H1 (cell line): ENCODE results near the gene PRR23E. TPM values are rescaled to one million over a fixed set of nuclear protein-coding genes. Genes with fewer than 3 reads are reported as not detected.

Experiments used
- CTCF ChIA-PET: fragments of 300-600 bp; sonication (Branson Sonifier 250); formaldehyde crosslinking; loops from one replicate; lab custom pipeline; 2021; ENCODE audit not compliant: partially characterized antibody; lab: Charles Lee
- POLR2A ChIA-PET: fragments of 300-600 bp; sonication (Branson Sonifier 250); formaldehyde crosslinking; loops from one replicate; lab custom pipeline; 2021; ENCODE audit warnings: inconsistent platforms; ENCODE audit not compliant: partially characterized antibody; lab: Charles Lee
- DNase-seq, 2 experiments: peaks; one replicate each; pipeline versions ENCODE4 v3.0.0 to v3.0.0-alpha.2; 2010 to 2022; ENCODE audit warnings: low spot score in 2 of 2, low read depth in 1 of 2, mixed read lengths in 1 of 2
- FAIRE-seq: peaks from 2 replicates; lab custom pipeline; 2011; peaks lifted over from hg19 to GRCh38; lab: Jason Lieb, UNC
- H2AFZ ChIP-seq: 2 replicates; pipeline ENCODE4 v1.8.1; 2012; ENCODE audit warnings: low read length, inconsistent platforms
- H2AK5ac ChIP-seq: 2 replicates; pipeline ENCODE4 v1.6.1; 2013; ENCODE audit warnings: low read depth, low read length
- H2BK120ac ChIP-seq: replicated peaks from 2 replicates; pipeline ENCODE3; 2013; ENCODE audit warnings: low read depth, low read length, inconsistent platforms
- H2BK12ac ChIP-seq: 2 replicates; pipeline ENCODE4 v1.6.1; 2013; ENCODE audit warnings: low read depth, low read length
- H2BK15ac ChIP-seq: 2 replicates; pipeline ENCODE4 v1.6.1; 2013; ENCODE audit warnings: low read length
- H2BK20ac ChIP-seq: 2 replicates; pipeline ENCODE4 v1.6.1; 2013; ENCODE audit warnings: low read length
- H2BK5ac ChIP-seq: 2 replicates; pipeline ENCODE4 v1.6.1; 2013; ENCODE audit warnings: low read depth, low read length
- H3K14ac ChIP-seq: 2 replicates; pipeline ENCODE4 v1.6.1; 2013; ENCODE audit warnings: inconsistent platforms; ENCODE audit not compliant: insufficient read length
- H3K18ac ChIP-seq: 2 replicates; pipeline ENCODE4 v1.6.1; 2013; ENCODE audit warnings: low read length; ENCODE audit errors: extremely low read depth
- H3K23ac ChIP-seq: 2 replicates; pipeline ENCODE4 v1.6.1; 2013; ENCODE audit warnings: inconsistent platforms; ENCODE audit not compliant: insufficient read length
- H3K23me2 ChIP-seq: 2 replicates; pipeline ENCODE4 v1.6.1; 2013; ENCODE audit warnings: low read depth, low read length
- H3K27ac ChIP-seq: 2 replicates; pipeline ENCODE4 v1.6.1; 2011; ENCODE audit warnings: low read depth, low read length, inconsistent platforms
- H3K27me3 ChIP-seq, 4 experiments: replicated peaks in 1 of 4; 1 replicate in 1 of 4; 2 replicates in 3 of 4; pipeline versions ENCODE4 v1.6.1 to v1.8.1; 2011 to 2013; ENCODE audit warnings: low read length in 3 of 4, mild to moderate bottlenecking in 3 of 4, inconsistent platforms in 2 of 4, mixed read lengths in 2 of 4, moderate library complexity in 1 of 4; ENCODE audit not compliant: control insufficient read depth in 3 of 4, insufficient read depth in 3 of 4; ENCODE audit errors: extremely low read depth in 1 of 4
- H3K36me3 ChIP-seq, 4 experiments: 2 replicates each; pipeline versions ENCODE4 v1.6.1 to v1.8.1; 2011 to 2013; ENCODE audit warnings: mild to moderate bottlenecking in 4 of 4, low read length in 3 of 4, moderate library complexity in 2 of 4, control low read depth in 1 of 4, inconsistent platforms in 1 of 4; ENCODE audit not compliant: insufficient read depth in 4 of 4, control insufficient read depth in 2 of 4
- H3K4ac ChIP-seq: replicated peaks from 2 replicates; pipeline ENCODE3; 2013; ENCODE audit warnings: low read length, low read depth, mixed read lengths, inconsistent platforms; ENCODE audit not compliant: insufficient read length
- H3K4me1 ChIP-seq, 4 experiments: replicated peaks in 1 of 4; 1 replicate in 1 of 4; 2 replicates in 3 of 4; pipeline versions ENCODE4 v1.6.1 to v1.8.1; 2011 to 2013; ENCODE audit warnings: low read length in 3 of 4, inconsistent platforms in 2 of 4, mixed read lengths in 1 of 4; ENCODE audit not compliant: insufficient read depth in 4 of 4, control insufficient read depth in 3 of 4
- H3K4me2 ChIP-seq, 2 experiments: 2 replicates each; pipeline versions ENCODE4 v1.6.1 to v1.8.1; 2011 to 2013; ENCODE audit warnings: low read depth in 2 of 2, low read length in 2 of 2, control low read depth in 1 of 2, inconsistent platforms in 1 of 2, mild to moderate bottlenecking in 1 of 2; ENCODE audit not compliant: insufficient read depth in 1 of 2
- H3K4me3 ChIP-seq, 4 experiments: fragments of 200-600, 300-600 bp in 1 of 4; sonication (generic), shearing (Covaris generic), sonication (Bioruptor Twin) in 1 of 4; 2 replicates each; pipeline versions ENCODE4 v1.5.1 to v1.8.1; 2011 to 2016; ENCODE audit warnings: low read length in 4 of 4, low read depth in 3 of 4, control low read depth in 2 of 4, inconsistent platforms in 2 of 4, mild to moderate bottlenecking in 2 of 4, mixed read lengths in 1 of 4, moderate library complexity in 1 of 4; ENCODE audit not compliant: insufficient read depth in 2 of 4; ENCODE audit errors: extremely low read depth in 1 of 4
- H3K56ac ChIP-seq: replicated peaks from 2 replicates; pipeline ENCODE3; 2013; ENCODE audit warnings: low read depth, mild to moderate bottlenecking, mixed read lengths, low read length, inconsistent platforms; ENCODE audit not compliant: insufficient read length
- H3K79me1 ChIP-seq: 2 replicates; pipeline ENCODE4 v1.6.1; 2013; ENCODE audit warnings: low read depth, low read length, control low read depth
- H3K79me2 ChIP-seq, 2 experiments: 2 replicates each; pipeline versions ENCODE4 v1.6.1 to v1.8.1; 2012 to 2013; ENCODE audit warnings: low read length in 2 of 2, mild to moderate bottlenecking in 2 of 2, inconsistent platforms in 1 of 2; ENCODE audit not compliant: insufficient read depth in 2 of 2, control insufficient read depth in 1 of 2
- H3K9ac ChIP-seq, 4 experiments: replicated peaks in 1 of 4; 1 replicate in 1 of 4; 2 replicates in 3 of 4; pipeline versions ENCODE4 v1.6.1 to v1.8.1; 2011 to 2013; ENCODE audit warnings: low read depth in 3 of 4, low read length in 3 of 4, control low read depth in 2 of 4, mild to moderate bottlenecking in 2 of 4, moderate library complexity in 2 of 4, inconsistent platforms in 1 of 4; ENCODE audit errors: extremely low read depth in 1 of 4
- H3K9me3 ChIP-seq, 2 experiments: 2 replicates each; pipeline versions ENCODE4 v1.6.1 to v1.8.1; 2012 to 2013; ENCODE audit warnings: mild to moderate bottlenecking in 2 of 2, moderate library complexity in 2 of 2, control low read depth in 1 of 2, inconsistent platforms in 1 of 2, low read depth in 1 of 2, low read length in 1 of 2, mixed read lengths in 1 of 2; ENCODE audit not compliant: insufficient read depth in 2 of 2
- H4K20me1 ChIP-seq, 2 experiments: replicated peaks in 1 of 2; 2 replicates each; pipeline versions ENCODE3 to v1.8.1; 2011 to 2013; ENCODE audit warnings: inconsistent platforms in 2 of 2, low read length in 2 of 2, mild to moderate bottlenecking in 1 of 2; ENCODE audit not compliant: insufficient read depth in 2 of 2, control insufficient read depth in 1 of 2
- H4K5ac ChIP-seq: 2 replicates; pipeline ENCODE4 v1.6.1; 2013; ENCODE audit warnings: low read length, low read depth, mixed read lengths, inconsistent platforms; ENCODE audit not compliant: insufficient read length
- H4K8ac ChIP-seq: 2 replicates; pipeline ENCODE4 v1.8.0; 2013; ENCODE audit warnings: mild to moderate bottlenecking, moderate library complexity, low read length, inconsistent platforms; ENCODE audit not compliant: insufficient read depth; ENCODE audit errors: extremely low read depth
- H4K91ac ChIP-seq: replicated peaks from 2 replicates; pipeline ENCODE3; 2013; ENCODE audit warnings: low read length, mixed read lengths, inconsistent platforms; ENCODE audit not compliant: insufficient read length
- BRCA1 ChIP-seq: IDR thresholded peaks from 2 replicates; pipeline ENCODE4 v1.6.1; 2012; ENCODE audit warnings: low read depth, low read length, improper control_type of control experiment
- CHD1 ChIP-seq: IDR thresholded peaks from 2 replicates; pipeline ENCODE4 v1.6.1; 2012; ENCODE audit warnings: low read depth, low read length, improper control_type of control experiment
- FOSL1 ChIP-seq: IDR thresholded peaks from 2 replicates; pipeline ENCODE4 v1.6.1; 2011; ENCODE audit warnings: mild to moderate bottlenecking, low read depth, low read length, moderate library complexity; ENCODE audit not compliant: insufficient read depth
- JUN ChIP-seq: IDR thresholded peaks from 2 replicates; pipeline ENCODE4 v1.6.1; 2011; ENCODE audit warnings: low read depth, mild to moderate bottlenecking, improper control_type of control experiment, low read length
- JUND ChIP-seq: IDR thresholded peaks from 2 replicates; pipeline ENCODE4 v1.6.1; 2011; ENCODE audit warnings: mild to moderate bottlenecking, improper control_type of control experiment, low read length
- PHF8 ChIP-seq: fragments of 200-600 bp; sonication (generic); conservative IDR thresholded peaks from 2 replicates; pipeline ENCODE4 v1.7.1; 2012; ENCODE audit warnings: low read depth, mild to moderate bottlenecking, inconsistent platforms, low read length, moderate library complexity
- RXRA ChIP-seq: IDR thresholded peaks from 2 replicates; pipeline ENCODE4 v1.6.1; 2011; ENCODE audit warnings: low read depth, mild to moderate bottlenecking, low read length, moderate library complexity; ENCODE audit not compliant: insufficient read depth
- SIRT6 ChIP-seq: IDR thresholded peaks from one replicate; pipeline ENCODE4 v1.7.1; 2012; ENCODE audit warnings: low read length, inconsistent platforms
- SIX5 ChIP-seq: IDR thresholded peaks from 2 replicates; pipeline ENCODE4 v1.6.1; 2011; ENCODE audit warnings: mild to moderate bottlenecking, low read depth, low read length
- SP1 ChIP-seq: IDR thresholded peaks from 2 replicates; pipeline ENCODE4 v1.6.1; 2011; ENCODE audit warnings: low read depth, low read length
- SP2 ChIP-seq: IDR thresholded peaks from 2 replicates; pipeline ENCODE4 v1.6.1; 2012; ENCODE audit warnings: mild to moderate bottlenecking, low read length, inconsistent platforms
- SP4 ChIP-seq: IDR thresholded peaks from 2 replicates; pipeline ENCODE4 v1.6.1; 2012; ENCODE audit warnings: low read length, inconsistent platforms
- SRF ChIP-seq: IDR thresholded peaks from 2 replicates; pipeline ENCODE4 v1.6.1; 2011; ENCODE audit warnings: mild to moderate bottlenecking, low read depth, low read length, moderate library complexity
- SUZ12 ChIP-seq: fragments of 200-600 bp; sonication (generic); IDR thresholded peaks from 2 replicates; pipeline ENCODE4 v1.6.1; 2012; ENCODE audit warnings: mild to moderate bottlenecking, inconsistent platforms, low read length, moderate library complexity, mixed read lengths
- TCF12 ChIP-seq: IDR thresholded peaks from 2 replicates; pipeline ENCODE4 v1.6.1; 2011; ENCODE audit warnings: low read depth, mild to moderate bottlenecking, low read length
- YY1 ChIP-seq: IDR thresholded peaks from 2 replicates; pipeline ENCODE4 v1.6.1; 2011; ENCODE audit warnings: low read depth, mild to moderate bottlenecking, low read length
- WGBS, 2 experiments: shearing (Covaris generic) in 1 of 2; methylation state at CpG; one replicate each; pipeline versions ENCODE4 v1.1.6 to v1.1.7; 2013 to 2015; ENCODE audit warnings: low lambda C conversion rate in 2 of 2, mixed read lengths in 2 of 2, inconsistent platforms in 1 of 2, low coverage in 1 of 2, missing lambda C conversion rate in 1 of 2; ENCODE audit not compliant: insufficient replicate concordance in 2 of 2, insufficient coverage in 1 of 2, insufficient read length in 1 of 2; ENCODE audit errors: extremely low coverage in 1 of 2, missing lambda C conversion rate in 1 of 2; 5-methylcytosine and 5-hydroxymethylcytosine counted together
- polyA plus RNA-seq, 7 experiments: library from polyadenylated mRNA; depleted of rRNA in 3 of 7; stranded (reverse) in 5 of 7; unstranded in 2 of 7; fragments of >200 nt in 5 of 7; fragments of 200-250 nt in 2 of 7; gene quantifications; 1 replicate in 5 of 7; 2 replicates in 1 of 7; 4 replicates in 1 of 7; pipeline versions ENCODE4 v1.2.1 to v1.2.3, GENCODE V29; 2011 to 2013; ENCODE audit warnings: missing spikeins in 2 of 7, mixed read lengths in 2 of 7
- total RNA-seq: library from RNA; stranded (reverse); fragmentation: NEBNext Ultra II Directional; extraction: Animal tissue kit (Norgen Biotek cat#: 25700); gene quantifications from 2 replicates; pipeline ENCODE4 v1.2.1, GENCODE V29; 2021

Gene PRR23E
- total and polyA plus RNA-seq, 2 of the 8 experiments (the other 6 are each of a cell fraction or from before 2014, with no cell fraction given) = not detected

DNA sequence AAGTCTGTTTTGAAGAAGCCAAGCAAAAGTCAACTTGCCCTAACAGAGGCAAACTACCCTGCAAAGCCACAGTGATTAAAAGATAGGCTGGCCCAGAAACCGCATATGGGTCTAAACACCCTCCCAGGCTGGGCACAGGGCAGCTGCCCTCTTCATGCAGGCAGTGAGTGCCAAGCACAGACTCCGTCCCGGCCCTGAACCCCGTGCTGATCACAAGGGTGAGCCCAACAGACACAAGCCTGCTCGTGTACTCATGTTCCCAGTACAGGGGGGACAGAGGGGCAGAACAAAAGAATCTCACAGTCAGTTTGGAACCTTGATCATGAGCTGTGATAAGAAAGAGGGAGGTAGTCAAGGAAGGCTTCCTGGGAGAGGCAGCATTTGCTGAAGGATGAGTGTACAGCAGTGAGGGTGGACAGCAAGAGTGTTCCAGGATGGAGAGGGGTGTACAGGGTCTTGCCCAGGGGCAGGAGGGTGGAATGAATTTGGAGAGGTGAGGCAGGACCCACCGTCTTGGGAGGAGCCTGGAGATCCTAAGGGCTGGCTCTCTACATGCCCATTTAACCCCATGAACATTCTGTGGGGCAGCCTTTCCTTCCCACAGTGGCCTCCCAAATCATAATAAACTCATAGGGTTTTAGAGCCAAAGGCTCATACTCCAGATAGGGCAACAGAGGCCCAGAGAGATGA lies 43.2 kb upstream of the PRR23E start:
- peaks cover 0 to 6% of the 10 kb centered on the region in 2 experiments; a peak in 2 of 4 replicates for H3K9me3 ChIP-seq
- WGBS, 2 experiments = 71% methylated on average over 6 of the region's 6 CpGs; no CpG with 5 or more reads in 1 of the 2 experiments
- H3K23me2 ChIP-seq = peaks cover 13% of the 10 kb centered on the region; the same call in 1 of the 2 replicates
- H3K4me3 ChIP-seq = no peak overlapping the region
- no peak overlapping the region for H2AFZ ChIP-seq
- H2BK12ac ChIP-seq = no peak overlapping the region
- H3K4ac ChIP-seq = no peak overlapping the region
- H2BK5ac ChIP-seq = no peak overlapping the region
- H4K5ac ChIP-seq = no peak overlapping the region
- no peak overlapping the region for H2BK120ac ChIP-seq
- no peak overlapping the region for H2AK5ac ChIP-seq
- H4K8ac ChIP-seq = no peak overlapping the region
- H3K36me3 ChIP-seq = no peaks in the 10 kb centered on the region; a peak in 1 of 8 replicates
- ChIA-PET CTCF (interaction anchor here (0.6 kb wide), 1 partner anchor 282 kb away, joined by 3 read pairs; no protein-coding TSS in a partner anchor), POLR2A (no interaction called here)
- H2BK15ac ChIP-seq = no peak overlapping the region
- H4K91ac ChIP-seq = no peak overlapping the region
- H3K9ac ChIP-seq = no peak overlapping the region
- no peak overlapping the region for H3K27ac ChIP-seq
- H3K27me3 ChIP-seq = no peaks in the 10 kb centered on the region
- H3K79me2 ChIP-seq = no peaks in the 10 kb centered on the region
- H2BK20ac ChIP-seq = no peak overlapping the region
- H4K20me1 ChIP-seq = peaks cover 0 to 9% of the 10 kb centered on the region in 2 experiments
- no peak overlapping the region for H3K4me2 ChIP-seq
- DNase-seq (no peak), FAIRE-seq (no peak)
- no peak overlapping the region for H3K56ac ChIP-seq
- H3K23ac ChIP-seq = no peak overlapping the region
- no peaks in the 10 kb centered on the region for H3K79me1 ChIP-seq
- no peak overlapping the region for H3K18ac ChIP-seq
- H3K14ac ChIP-seq = no peak overlapping the region
- no peaks in the 10 kb centered on the region for H3K4me1 ChIP-seq
- TF ChIP-seq SP4 = no peak
- TF ChIP-seq FOSL1 = no peak
- TF ChIP-seq PHF8 = no peak
- TF ChIP-seq BRCA1 = no peak
- no peak for TF ChIP-seq SP2
- TF ChIP-seq SIX5 = no peak
- TF ChIP-seq SRF = no peak
- no peak for TF ChIP-seq JUN
- TF ChIP-seq JUND = no peak
- no peak for TF ChIP-seq YY1
- TF ChIP-seq SP1 = no peak
- TF ChIP-seq CHD1 = no peak
- no peak for TF ChIP-seq RXRA
- no peak for TF ChIP-seq TCF12
- no peak for TF ChIP-seq SIRT6
- TF ChIP-seq SUZ12 = no peak
